ENCODE data around the gene PLEKHG5.
"Not testable (repeated sequence)": the region's sequence is repeated elsewhere in the genome, so short reads cannot be mapped to it uniquely, and the experiment has no call there.

The PLEKHG5 gene

GRCh38 chr1:6445062-6445763, 46.3 kb downstream of the PLEKHG5 start:
- DNase-seq (ENCODE audit: low read depth in 2 of 2), result no peak

- DNase-seq (ENCODE audit: low read depth in 2 of 2), result no peak
Observed at GRCh38 chr1:6444377-6444776, 47.1 kb downstream of the PLEKHG5 start.

GRCh38 chr1:6443339-6444115, 47.9 kb downstream of the PLEKHG5 start:
- DNase-seq (ENCODE audit: low read depth in 2 of 2), result no peak

GRCh38 chr1:6441586-6441985, 49.9 kb downstream of the PLEKHG5 start:
- DNase-seq (ENCODE audit: low read depth in 2 of 2), result no peak

GRCh38 chr1:6440198-6441126, 51.0 kb downstream of the PLEKHG5 start:
- DNase-seq (ENCODE audit: low read depth in 2 of 2), result peak in 1 of 2 experiments; percentile 62

GRCh38 chr1:6438047-6438525, 53.4 kb downstream of the PLEKHG5 start:
- DNase-seq (ENCODE audit: low read depth in 2 of 2), result peak; percentile 45 to 69

GRCh38 chr1:6437012-6437700, 54.3 kb downstream of the PLEKHG5 start:
- DNase-seq (ENCODE audit: low read depth in 2 of 2), result not testable (repeated sequence)

GRCh38 chr1:6436277-6436676, 55.2 kb downstream of the PLEKHG5 start:
- not testable (repeated sequence) for DNase-seq (ENCODE audit: low read depth in 2 of 2)

- no peak for DNase-seq (ENCODE audit: low read depth in 2 of 2)
Observed at GRCh38 chr1:6435547-6435946, 55.9 kb downstream of the PLEKHG5 start.

- no peak for DNase-seq (ENCODE audit: low read depth in 2 of 2)
Observed at GRCh38 chr1:6435129-6435528, 56.3 kb downstream of the PLEKHG5 start.

GRCh38 chr1:6434186-6434585, 57.3 kb downstream of the PLEKHG5 start:
- no peak for DNase-seq (ENCODE audit: low read depth in 2 of 2)

- not testable (repeated sequence) for DNase-seq (ENCODE audit: low read depth in 2 of 2)
Observed at GRCh38 chr1:6431645-6432579, 59.6 kb downstream of the PLEKHG5 start.

- not testable (repeated sequence) for DNase-seq (ENCODE audit: low read depth in 2 of 2)
Observed at GRCh38 chr1:6429660-6430411, 61.6 kb downstream of the PLEKHG5 start.

- not testable (repeated sequence) for DNase-seq (ENCODE audit: low read depth in 2 of 2)
Observed at GRCh38 chr1:6428453-6428852, 63.0 kb downstream of the PLEKHG5 start.

GRCh38 chr1:6427441-6428390, 63.8 kb downstream of the PLEKHG5 start:
- no peak for DNase-seq (ENCODE audit: low read depth in 2 of 2)

- DNase-seq (ENCODE audit: low read depth in 2 of 2), result no peak
Observed at GRCh38 chr1:6426972-6427350, 64.5 kb downstream of the PLEKHG5 start.

GRCh38 chr1:6426277-6426971, 65.0 kb downstream of the PLEKHG5 start:
- DNase-seq (ENCODE audit: low read depth in 2 of 2), result no peak

GRCh38 chr1:6425658-6426057, 65.8 kb downstream of the PLEKHG5 start:
- no peak for DNase-seq (ENCODE audit: low read depth in 2 of 2)

All from stimulated activated CD4-positive, alpha-beta T cell treated with anti-CD3 and anti-CD28 coated beads, Interleukin-12 subunit alpha, Interleukin-12 subunit beta, amount 100 ng/mL, for 24 hours (primary cell).